Measurements from ENCODE around the gene CEP85. TPM values are rescaled to one million over a fixed set of nuclear protein-coding genes. Genes with fewer than 3 reads are reported as not detected.
"Not testable (repeated sequence)": the region's sequence is repeated elsewhere in the genome, so short reads cannot be mapped to it uniquely, and the experiment has no call there.

CEP85 gene
- total RNA-seq, 4 donors from 2014 or later: 28.5 to 61.6 (median 41.3) TPM

DNA sequence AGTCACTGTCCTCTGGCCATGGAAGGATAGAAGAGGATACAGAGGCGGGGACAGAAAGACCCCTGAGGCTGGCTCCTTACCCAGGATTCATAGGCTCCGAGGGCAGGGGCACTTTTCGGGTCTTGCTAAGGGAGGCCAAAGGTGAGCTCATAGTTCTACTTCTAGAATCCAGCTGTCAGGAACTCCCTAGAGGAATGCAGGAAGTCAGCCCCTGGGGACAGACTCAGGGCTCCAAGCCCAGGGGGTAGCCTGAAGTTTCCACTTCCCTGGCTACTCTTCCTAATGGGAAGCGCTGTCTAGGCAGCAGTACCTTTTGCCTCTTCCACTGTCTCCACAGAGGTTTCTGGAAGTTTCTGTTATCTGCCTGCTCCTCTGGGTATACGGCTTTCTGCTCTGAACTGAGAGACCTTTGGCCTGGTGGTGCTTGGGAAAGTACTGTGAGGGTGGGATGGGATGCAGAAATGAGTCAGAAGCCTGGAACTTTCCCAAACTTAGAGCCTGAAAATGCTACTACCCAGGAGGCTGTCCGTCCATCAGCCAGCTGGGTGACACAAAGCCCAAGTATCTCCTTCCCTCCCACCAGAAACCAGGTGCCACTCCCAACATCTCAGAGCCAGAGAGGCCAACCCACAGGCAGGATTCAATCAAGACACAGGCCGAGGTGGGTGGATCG is 68.9 kb downstream of the CEP85 start:
- Histone ChIP-seq H3K4me1 (peaks cover 7 to 13% of the 10 kb centered on the region in 2 donors), H3K9me3 (no peaks in the 10 kb centered on the region), H3K27me3 (no peaks in the 10 kb centered on the region), H3K36me3 (no peaks in the 10 kb centered on the region), H3K27ac (peak overlapping the region; percentile 16 to 37 (median 26)), H3K4me3 (no peak overlapping the region)
- in situ Hi-C loops (cut with MboI; ENCODE audit: low sequenced_read_pairs in 4 of 4) (no loop called here), intact Hi-C loops (cut with DNase I; ENCODE audit: low total_unique reads) (no loop called here)
- TF ChIP-seq, protein P1, sequence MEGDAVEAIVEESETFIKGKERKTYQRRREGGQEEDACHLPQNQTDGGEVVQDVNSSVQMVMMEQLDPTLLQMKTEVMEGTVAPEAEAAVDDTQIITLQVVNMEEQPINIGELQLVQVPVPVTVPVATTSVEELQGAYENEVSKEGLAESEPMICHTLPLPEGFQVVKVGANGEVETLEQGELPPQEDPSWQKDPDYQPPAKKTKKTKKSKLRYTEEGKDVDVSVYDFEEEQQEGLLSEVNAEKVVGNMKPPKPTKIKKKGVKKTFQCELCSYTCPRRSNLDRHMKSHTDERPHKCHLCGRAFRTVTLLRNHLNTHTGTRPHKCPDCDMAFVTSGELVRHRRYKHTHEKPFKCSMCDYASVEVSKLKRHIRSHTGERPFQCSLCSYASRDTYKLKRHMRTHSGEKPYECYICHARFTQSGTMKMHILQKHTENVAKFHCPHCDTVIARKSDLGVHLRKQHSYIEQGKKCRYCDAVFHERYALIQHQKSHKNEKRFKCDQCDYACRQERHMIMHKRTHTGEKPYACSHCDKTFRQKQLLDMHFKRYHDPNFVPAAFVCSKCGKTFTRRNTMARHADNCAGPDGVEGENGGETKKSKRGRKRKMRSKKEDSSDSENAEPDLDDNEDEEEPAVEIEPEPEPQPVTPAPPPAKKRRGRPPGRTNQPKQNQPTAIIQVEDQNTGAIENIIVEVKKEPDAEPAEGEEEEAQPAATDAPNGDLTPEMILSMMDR (IDR thresholded peaks at IDR 0.05 in 4 of 5, conservative IDR thresholded peaks at IDR 0.05 in 1 of 5): no peak
- TF ChIP-seq POLR2A (IDR thresholded peaks at IDR 0.05): no peak
- DNase-seq (peak in 1 of 2 donors; percentile 54), ATAC-seq (no peak)

DNA sequence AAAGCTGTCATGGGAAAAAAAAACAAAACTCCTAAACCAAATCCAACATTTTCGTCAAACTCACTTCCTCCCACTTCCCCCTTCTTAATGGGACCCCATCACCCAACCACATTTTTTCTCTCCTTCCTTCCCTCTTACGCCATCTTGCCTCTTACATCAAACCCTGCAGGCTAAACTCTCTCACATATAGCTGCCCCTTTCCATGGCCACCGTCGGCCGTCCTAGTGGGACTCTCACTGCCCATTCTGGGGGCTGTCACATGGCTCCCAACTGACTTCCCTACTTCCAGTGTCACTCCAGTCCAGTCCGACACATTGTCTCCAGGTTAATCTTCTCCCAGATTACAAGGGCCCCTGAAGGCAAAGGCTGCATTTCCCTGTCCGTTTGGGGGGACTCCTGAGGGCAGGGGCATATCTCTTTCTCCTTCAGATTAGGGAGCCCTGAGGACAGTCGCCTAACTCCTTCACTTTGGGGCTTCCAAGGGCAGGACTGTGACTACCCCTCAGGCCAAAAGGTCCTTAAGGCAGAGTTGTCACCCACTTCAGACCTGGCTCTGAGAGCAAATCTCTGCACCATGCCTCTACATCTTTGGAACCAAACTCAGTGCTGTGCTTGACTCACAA is 71.8 kb downstream of the CEP85 start:
- peak overlapping the region; percentile 42 to 73 (median 55) for H3K27ac ChIP-seq
- no peaks in the 10 kb centered on the region for H3K36me3 ChIP-seq
- H3K4me1 ChIP-seq: peaks cover 7 to 13% of the 10 kb centered on the region in 2 donors
- DNase-seq: no peak
- H3K27me3 ChIP-seq: no peaks in the 10 kb centered on the region
- peak overlapping the region; percentile 75 to 85 (median 82) for H3K4me3 ChIP-seq
- intact Hi-C loops (cut with DNase I; ENCODE audit: low total_unique reads) (no loop called here), in situ Hi-C loops (cut with MboI; ENCODE audit: low sequenced_read_pairs in 4 of 4) (no loop called here)
- no peak for ATAC-seq
- TF ChIP-seq, protein P1 (IDR thresholded peaks at IDR 0.05 in 4 of 5, conservative IDR thresholded peaks at IDR 0.05 in 1 of 5): no peak
- no peak for TF ChIP-seq POLR2A (IDR thresholded peaks at IDR 0.05)
- no peaks in the 10 kb centered on the region for H3K9me3 ChIP-seq

DNA sequence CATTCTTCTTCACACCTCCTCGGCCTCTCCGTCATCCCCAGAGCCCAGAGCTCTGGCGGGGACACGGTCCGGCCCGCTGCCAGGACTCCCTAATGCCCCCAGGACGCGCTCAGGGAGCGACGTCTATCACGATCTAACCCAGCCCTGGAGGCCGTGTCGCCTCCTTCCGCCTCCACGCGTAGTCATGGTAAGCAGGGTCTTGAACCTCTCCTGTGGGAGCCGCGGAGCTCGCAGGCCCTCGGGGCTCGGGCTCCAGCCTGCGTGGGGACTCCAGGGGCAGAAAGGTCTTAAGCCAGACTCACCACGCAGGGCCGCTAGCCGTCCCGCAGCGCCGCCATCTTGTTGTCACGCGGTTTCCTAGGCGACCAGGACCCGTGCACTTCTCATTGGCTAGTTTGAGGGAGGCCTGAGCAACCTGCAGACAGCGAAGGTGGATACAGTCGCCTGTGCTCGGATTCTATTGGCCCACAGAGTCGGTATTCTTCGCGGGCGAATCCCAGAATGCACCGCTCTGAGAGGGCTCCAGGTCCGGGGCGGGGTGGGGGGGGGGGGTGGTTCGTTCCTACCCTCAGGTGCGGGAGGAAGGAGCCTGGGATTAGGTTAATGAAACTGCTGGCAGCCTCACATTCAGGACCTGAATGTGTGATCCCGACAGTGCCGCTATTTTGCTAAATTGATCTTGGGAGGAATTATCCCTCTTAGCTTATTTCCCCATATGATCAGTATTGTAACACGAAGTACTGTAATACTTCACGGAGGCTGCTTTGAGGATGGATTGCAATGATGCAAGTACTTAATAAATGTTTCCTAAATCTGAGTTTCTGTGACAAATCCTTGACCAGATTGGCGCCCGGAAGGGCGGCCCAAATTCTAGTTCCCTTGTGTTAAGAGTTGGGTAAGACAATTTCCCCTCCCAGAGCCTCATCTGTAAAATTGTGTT is 72.6 kb downstream of the CEP85 start, which contains the start of gene UBXN11:
Gene UBXN11 (minus strand): TSS at position 347 of the 940 bp plus-strand sequence. CDS start 3,753 bp downstream, outside the sequence.
- in situ Hi-C loops (cut with MboI; ENCODE audit: low sequenced_read_pairs in 4 of 4) (no loop called here), intact Hi-C loops (cut with DNase I; ENCODE audit: low total_unique reads) (no loop called here)
- no peaks in the 10 kb centered on the region for H3K9me3 ChIP-seq
- DNase-seq (peak; percentile 88 to 93), ATAC-seq (peak; percentile 96 to 99)
- H3K4me3 ChIP-seq: peak within 1 kb of the TSS; percentile 75 to 85 (median 82)
- no peaks in the 10 kb centered on the region for H3K27me3 ChIP-seq
- peak within 1 kb of the TSS; percentile 42 to 73 (median 55) for H3K27ac ChIP-seq
- no peaks in the 10 kb centered on the region for H3K36me3 ChIP-seq
- H3K4me1 ChIP-seq: peaks cover 7 to 13% of the 10 kb centered on the region in 2 donors
- TF ChIP-seq POLR2A (IDR thresholded peaks at IDR 0.05): no peak
- TF ChIP-seq, protein P1 (IDR thresholded peaks at IDR 0.05 in 4 of 5, conservative IDR thresholded peaks at IDR 0.05 in 1 of 5): no peak

DNA sequence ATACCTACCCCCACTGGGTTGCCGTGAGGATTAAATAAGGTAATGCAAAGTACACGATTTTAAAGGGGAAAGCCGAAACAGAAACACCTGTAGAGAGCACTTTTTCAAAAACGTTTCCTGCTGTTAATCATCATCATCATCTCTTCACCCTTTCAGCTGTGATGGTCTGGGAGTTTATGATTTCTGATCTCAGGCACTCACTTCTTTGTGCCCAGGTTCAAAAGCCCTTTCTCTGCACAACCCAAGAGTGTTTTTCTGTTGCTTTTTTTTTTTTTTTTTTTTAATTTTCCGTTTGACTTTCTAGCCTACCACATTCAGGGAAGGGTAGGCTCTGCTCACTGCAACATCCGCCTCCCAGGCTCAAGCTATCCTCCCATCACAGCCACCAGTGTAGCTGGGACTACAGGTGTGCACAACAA is 73.4 kb downstream of the CEP85 start:
- DNase-seq: no peak
- H3K4me1 ChIP-seq: peaks cover 7 to 13% of the 10 kb centered on the region in 2 donors
- H3K27ac ChIP-seq: peak overlapping the region; percentile 42 to 73 (median 55)
- in situ Hi-C loops (cut with MboI; ENCODE audit: low sequenced_read_pairs in 4 of 4): no loop called here
- peak overlapping the region in 1 of 4 donors; percentile 85 for H3K4me3 ChIP-seq
- no peak for ATAC-seq
- H3K27me3 ChIP-seq: no peaks in the 10 kb centered on the region
- H3K9me3 ChIP-seq: no peaks in the 10 kb centered on the region
- TF ChIP-seq, protein P1 (IDR thresholded peaks at IDR 0.05 in 4 of 5, conservative IDR thresholded peaks at IDR 0.05 in 1 of 5): no peak
- TF ChIP-seq POLR2A (IDR thresholded peaks at IDR 0.05): no peak
- intact Hi-C loops (cut with DNase I; ENCODE audit: low total_unique reads): no loop called here
- H3K36me3 ChIP-seq: no peaks in the 10 kb centered on the region

DNA sequence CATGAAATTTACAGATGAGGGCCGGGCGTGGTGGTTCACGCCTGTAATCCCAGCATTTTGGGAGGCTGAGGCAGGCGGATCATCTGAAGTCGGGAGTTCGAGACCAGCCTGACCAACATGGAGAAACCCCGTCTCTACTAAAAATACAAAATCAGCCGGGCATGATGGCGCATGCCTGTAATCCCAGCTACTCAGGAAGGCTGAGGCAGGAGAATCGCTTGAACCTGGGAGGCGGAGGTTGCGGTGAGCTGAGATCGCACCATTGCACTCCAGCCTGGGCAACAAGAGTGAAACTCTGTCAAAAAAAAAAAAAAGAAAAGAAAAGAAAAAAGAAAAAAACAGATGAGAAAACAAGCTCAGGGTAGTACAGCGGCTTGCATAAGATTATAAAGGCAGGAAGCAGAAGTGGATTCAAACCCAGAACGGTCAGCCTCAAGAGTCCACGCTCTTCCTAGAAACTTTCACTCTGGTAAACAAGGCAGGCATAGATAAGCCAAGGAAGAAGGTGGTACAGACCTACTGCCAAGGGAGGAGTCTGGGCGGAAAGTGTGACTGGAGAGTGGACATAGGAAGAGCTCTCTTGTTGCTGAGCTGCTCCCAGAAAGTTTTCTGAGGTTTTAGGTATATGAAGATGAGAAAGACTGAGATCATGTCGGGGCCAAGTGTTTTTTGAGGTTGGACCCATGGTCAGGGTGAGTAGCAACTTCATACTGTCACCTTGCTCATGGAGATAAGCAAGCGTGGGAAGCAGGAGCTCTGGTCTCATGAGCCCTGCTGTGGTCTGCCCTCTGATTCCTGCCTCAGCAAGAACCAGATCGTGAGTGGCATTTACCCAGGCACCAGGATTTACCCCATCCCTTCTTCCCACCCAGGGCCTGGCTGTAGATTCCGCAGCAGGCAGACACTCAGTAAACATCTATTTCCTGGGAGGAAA is 74.2 kb downstream of the CEP85 start:
- H3K9me3 ChIP-seq, DNase-seq: not testable (repeated sequence)

More for the DNA sequence above, 74.2 kb downstream of the CEP85 start:
- H3K36me3 ChIP-seq; H3K27me3 ChIP-seq; H3K27ac ChIP-seq; H3K4me3 ChIP-seq; intact Hi-C loops (cut with DNase I; ENCODE audit: low total_unique reads); ATAC-seq; in situ Hi-C loops (cut with MboI; ENCODE audit: low sequenced_read_pairs in 4 of 4): not testable (repeated sequence)
- peaks cover 7 to 13% of the 10 kb centered on the region in 2 donors for H3K4me1 ChIP-seq
